ENCODE measurements around the gene BACH1. TPM values are rescaled to one million over a fixed set of nuclear protein-coding genes. Genes with fewer than 3 reads are reported as not detected.
A peak's percentile ranks its signal among the peaks of the same experiment; 100 is the strongest.

Gene BACH1
- total and polyA plus RNA-seq, 2 donors (not counting 3 experiments of a cell fraction or from before 2014, with no cell fraction given) = 7.2 to 28.8 TPM

GRCh38 chr21:29316029-29316742, 17.5 kb downstream of the BACH1 start:
- Histone ChIP-seq H3K27ac (ENCODE audit: insufficient read depth, low read depth, low read length) (no peak overlapping the region), H4K20me1 (replicated peaks; ENCODE audit: control insufficient read depth, extremely low read depth, insufficient read depth, low read length) (peaks cover 17% of the 10 kb centered on the region), H3K9me3 (replicated peaks; ENCODE audit: control insufficient read depth, insufficient read depth, low read length) (no peaks in the 10 kb centered on the region), H3K9me1 (replicated peaks; ENCODE audit: control insufficient read depth, extremely low read depth, insufficient read depth, low read length) (no peaks in the 10 kb centered on the region), H3K79me2 (ENCODE audit: control insufficient read depth, insufficient read depth, low read length) (peaks cover 88% of the 10 kb centered on the region), H3K9ac (replicated peaks; ENCODE audit: extremely low read depth, insufficient read depth, low read length) (no peak overlapping the region), H3K4me2 (ENCODE audit: insufficient read depth, low read length) (peak overlapping the region; percentile 27), H3K4me1 (ENCODE audit: control insufficient read depth, extremely low read depth, insufficient read depth, low read length) (peaks cover 19% of the 10 kb centered on the region), H3K27me3 (ENCODE audit: control insufficient read depth in 2 of 2, insufficient read depth in 2 of 2, low read length in 2 of 2) (no peaks in the 10 kb centered on the region), H2AFZ (ENCODE audit: low read depth, low read length) (no peak overlapping the region), H3K36me3 (ENCODE audit: control insufficient read depth in 2 of 2, extremely low read depth in 1 of 2, insufficient read depth in 2 of 2, low read length in 2 of 2) (peaks cover 0 to 1% of the 10 kb centered on the region in 2 experiments), H3K4me3 (replicated peaks in 1 of 3; ENCODE audit: insufficient read depth in 1 of 3, low read depth in 1 of 3, low read length in 3 of 3) (no peak overlapping the region)
- dilution Hi-C loops (cut with MboI; ENCODE audit: extremely low pct_ligation_motif_present, low sequenced_read_pairs) = no loop called here
- BruUV-seq (replicated peaks) = no TSS peak
- ChIA-PET POLR2A (no interaction called here), CTCF (interaction anchor here (1.0 to 1.7 kb wide), 2 partner anchors 24 to 143 kb away, joined by 3 to 4 read pairs; no protein-coding TSS in a partner anchor)
- intact Hi-C loops (cut with micrococcal nuclease) = loop anchor here (2.0 kb wide), 1 partner anchor 27 kb away; no protein-coding TSS in a partner anchor
- no peak for FAIRE-seq
- no peak for DNase-seq (ENCODE audit: low read depth, low spot score)
- no peak for TF ChIP-seq CTCF (IDR thresholded peaks at IDR 0.05; ENCODE audit: extremely low read depth in 1 of 2, insufficient read depth in 1 of 2, low read depth in 1 of 2, low read length in 2 of 2)
- no peak for TF ChIP-seq MAX (IDR thresholded peaks at IDR 0.05; ENCODE audit: insufficient read depth, insufficient read length)
- TF ChIP-seq POLR2A (IDR thresholded peaks at IDR 0.05; ENCODE audit: low read depth, low read length) = no peak
- TF ChIP-seq JUN (IDR thresholded peaks at IDR 0.05; ENCODE audit: borderline replicate concordance, insufficient read depth, insufficient read length, low read depth) = no peak

- Histone ChIP-seq H3K9me3 (replicated peaks; ENCODE audit: control insufficient read depth, insufficient read depth, low read length) (no peaks in the 10 kb centered on the region), H3K27ac (ENCODE audit: insufficient read depth, low read depth, low read length) (no peak overlapping the region), H3K9me1 (replicated peaks; ENCODE audit: control insufficient read depth, extremely low read depth, insufficient read depth, low read length) (no peaks in the 10 kb centered on the region), H3K4me1 (ENCODE audit: control insufficient read depth, extremely low read depth, insufficient read depth, low read length) (peaks cover 19% of the 10 kb centered on the region), H3K9ac (replicated peaks; ENCODE audit: extremely low read depth, insufficient read depth, low read length) (no peak overlapping the region), H3K4me2 (ENCODE audit: insufficient read depth, low read length) (no peak overlapping the region), H3K4me3 (replicated peaks in 1 of 3; ENCODE audit: insufficient read depth in 1 of 3, low read depth in 1 of 3, low read length in 3 of 3) (no peak overlapping the region), H3K27me3 (ENCODE audit: control insufficient read depth in 2 of 2, insufficient read depth in 2 of 2, low read length in 2 of 2) (no peaks in the 10 kb centered on the region), H3K36me3 (ENCODE audit: control insufficient read depth in 2 of 2, extremely low read depth in 1 of 2, insufficient read depth in 2 of 2, low read length in 2 of 2) (peaks cover 0 to 2% of the 10 kb centered on the region in 2 experiments), H4K20me1 (replicated peaks; ENCODE audit: control insufficient read depth, extremely low read depth, insufficient read depth, low read length) (peaks cover 22% of the 10 kb centered on the region), H2AFZ (ENCODE audit: low read depth, low read length) (no peak overlapping the region), H3K79me2 (ENCODE audit: control insufficient read depth, insufficient read depth, low read length) (peaks cover 86% of the 10 kb centered on the region)
- BruUV-seq (replicated peaks) = no TSS peak
- ChIA-PET POLR2A (no interaction called here), CTCF (interaction anchor here (1.0 to 1.7 kb wide), 2 partner anchors 23 to 143 kb away, joined by 3 to 4 read pairs; no protein-coding TSS in a partner anchor)
- DNase-seq (ENCODE audit: low read depth, low spot score) (no peak), FAIRE-seq (no peak)
- no peak for TF ChIP-seq POLR2AphosphoS5 (IDR thresholded peaks at IDR 0.05; ENCODE audit: insufficient read depth, low read depth, low read length)
- no peak for TF ChIP-seq EZH2 (IDR thresholded peaks at IDR 0.05; ENCODE audit: borderline replicate concordance, low read depth, low read length, severe bottlenecking)
- no peak for TF ChIP-seq POLR2A (IDR thresholded peaks at IDR 0.05; ENCODE audit: low read depth, low read length)
- TF ChIP-seq MAX (IDR thresholded peaks at IDR 0.05; ENCODE audit: insufficient read depth, insufficient read length) = no peak
- TF ChIP-seq MYC (IDR thresholded peaks at IDR 0.05; ENCODE audit: low read depth, low read length) = no peak
- no peak for TF ChIP-seq GATA2 (IDR thresholded peaks at IDR 0.05; ENCODE audit: insufficient read depth, insufficient read length, low read depth, low read length)
- TF ChIP-seq FOS (IDR thresholded peaks at IDR 0.05; ENCODE audit: borderline replicate concordance, insufficient read depth, low read length) = no peak
- no peak for TF ChIP-seq CTCF (IDR thresholded peaks at IDR 0.05; ENCODE audit: extremely low read depth in 1 of 2, insufficient read depth in 1 of 2, low read depth in 1 of 2, low read length in 2 of 2)
- no peak for TF ChIP-seq JUN (IDR thresholded peaks at IDR 0.05; ENCODE audit: borderline replicate concordance, insufficient read depth, insufficient read length, low read depth)
- intact Hi-C loops (cut with micrococcal nuclease) = loop anchor here (2.0 kb wide), 1 partner anchor 26 kb away; no protein-coding TSS in a partner anchor
- dilution Hi-C loops (cut with MboI; ENCODE audit: extremely low pct_ligation_motif_present, low sequenced_read_pairs) = no loop called here
Observed at GRCh38 chr21:29316806-29317205, 18.1 kb downstream of the BACH1 start.

All from endothelial cell of umbilical vein (primary cell).